ENCODE measurements around the gene KLHL28. TPM values are rescaled to one million over a fixed set of nuclear protein-coding genes. Genes with fewer than 3 reads are reported as not detected.

The KLHL28 gene
- total RNA-seq, 1 experiment from 2014 or later, result 4.7 TPM

- H3K27ac Mint-ChIP-seq (ENCODE audit: unreplicated experiment), result no peak overlapping the region
- ChIA-PET POLR2A (no interaction called here), CTCF (no interaction called here)
- Histone ChIP-seq H3K4me1 (no peaks in the 10 kb centered on the region), H3K4me3 (ENCODE audit: low read depth, low read length) (no peak overlapping the region), H3K27me3 (replicated peaks; ENCODE audit: control insufficient read depth, insufficient read depth, low read length) (no peaks in the 10 kb centered on the region), H3K9me3 (no peaks in the 10 kb centered on the region), H3K36me3 (ENCODE audit: control insufficient read depth, insufficient read depth, low read length) (no peaks in the 10 kb centered on the region)
- H3K27me3 Mint-ChIP-seq (ENCODE audit: insufficient read depth, unreplicated experiment), result no peaks in the 10 kb centered on the region
- H3K4me3 Mint-ChIP-seq (ENCODE audit: unreplicated experiment), result no peak overlapping the region
- H3K9me3 Mint-ChIP-seq (ENCODE audit: unreplicated experiment), result no peaks in the 10 kb centered on the region
- H3K36me3 Mint-ChIP-seq (ENCODE audit: insufficient read depth, unreplicated experiment), result no peaks in the 10 kb centered on the region
- TF ChIP-seq, protein P1, sequence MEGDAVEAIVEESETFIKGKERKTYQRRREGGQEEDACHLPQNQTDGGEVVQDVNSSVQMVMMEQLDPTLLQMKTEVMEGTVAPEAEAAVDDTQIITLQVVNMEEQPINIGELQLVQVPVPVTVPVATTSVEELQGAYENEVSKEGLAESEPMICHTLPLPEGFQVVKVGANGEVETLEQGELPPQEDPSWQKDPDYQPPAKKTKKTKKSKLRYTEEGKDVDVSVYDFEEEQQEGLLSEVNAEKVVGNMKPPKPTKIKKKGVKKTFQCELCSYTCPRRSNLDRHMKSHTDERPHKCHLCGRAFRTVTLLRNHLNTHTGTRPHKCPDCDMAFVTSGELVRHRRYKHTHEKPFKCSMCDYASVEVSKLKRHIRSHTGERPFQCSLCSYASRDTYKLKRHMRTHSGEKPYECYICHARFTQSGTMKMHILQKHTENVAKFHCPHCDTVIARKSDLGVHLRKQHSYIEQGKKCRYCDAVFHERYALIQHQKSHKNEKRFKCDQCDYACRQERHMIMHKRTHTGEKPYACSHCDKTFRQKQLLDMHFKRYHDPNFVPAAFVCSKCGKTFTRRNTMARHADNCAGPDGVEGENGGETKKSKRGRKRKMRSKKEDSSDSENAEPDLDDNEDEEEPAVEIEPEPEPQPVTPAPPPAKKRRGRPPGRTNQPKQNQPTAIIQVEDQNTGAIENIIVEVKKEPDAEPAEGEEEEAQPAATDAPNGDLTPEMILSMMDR (IDR thresholded peaks at IDR 0.05; ENCODE audit: insufficient read depth in 1 of 2, low read depth in 1 of 2, low read length in 1 of 2, severe bottlenecking in 1 of 2, unreplicated experiment in 1 of 2), result no peak
- intact Hi-C loops (cut with micrococcal nuclease; ENCODE audit: unreplicated experiment), result no loop called here
- no peaks in the 10 kb centered on the region for H3K4me1 Mint-ChIP-seq (ENCODE audit: low read depth, unreplicated experiment)
- no TSS peak for BruUV-seq (replicated peaks)
- no peak for DNase-seq
These were observed 71.9 kb downstream of the KLHL28 start for GRCh38 chr14:44889595-44890471.

GRCh38 chr14:44887596-44887955 is 74.2 kb downstream of the KLHL28 start:
- intact Hi-C loops (cut with micrococcal nuclease; ENCODE audit: unreplicated experiment), result no loop called here
- H3K4me3 ChIP-seq (ENCODE audit: low read depth, low read length), result no peak overlapping the region
- H3K4me1 Mint-ChIP-seq (ENCODE audit: low read depth, unreplicated experiment), result no peaks in the 10 kb centered on the region
- no TSS peak for BruUV-seq (replicated peaks)
- ChIA-PET CTCF (no interaction called here), POLR2A (no interaction called here)
- no peaks in the 10 kb centered on the region for H3K9me3 Mint-ChIP-seq (ENCODE audit: unreplicated experiment)
- no peaks in the 10 kb centered on the region for H3K36me3 Mint-ChIP-seq (ENCODE audit: insufficient read depth, unreplicated experiment)
- no peak for DNase-seq
- TF ChIP-seq, protein P1 (IDR thresholded peaks at IDR 0.05; ENCODE audit: insufficient read depth in 1 of 2, low read depth in 1 of 2, low read length in 1 of 2, severe bottlenecking in 1 of 2, unreplicated experiment in 1 of 2), result no peak
- no peaks in the 10 kb centered on the region for H3K4me1 ChIP-seq
- H3K9me3 ChIP-seq, result no peaks in the 10 kb centered on the region
- no peak overlapping the region for H3K27ac Mint-ChIP-seq (ENCODE audit: unreplicated experiment)
- H3K27me3 Mint-ChIP-seq (ENCODE audit: insufficient read depth, unreplicated experiment), result no peaks in the 10 kb centered on the region
- no peaks in the 10 kb centered on the region for H3K27me3 ChIP-seq (replicated peaks; ENCODE audit: control insufficient read depth, insufficient read depth, low read length)
- no peaks in the 10 kb centered on the region for H3K36me3 ChIP-seq (ENCODE audit: control insufficient read depth, insufficient read depth, low read length)
- H3K4me3 Mint-ChIP-seq (ENCODE audit: unreplicated experiment), result no peak overlapping the region

- Mint-ChIP-seq H3K27me3 (ENCODE audit: insufficient read depth, unreplicated experiment) (no peaks in the 10 kb centered on the region), H3K4me1 (ENCODE audit: low read depth, unreplicated experiment) (no peaks in the 10 kb centered on the region), H3K9me3 (ENCODE audit: unreplicated experiment) (no peaks in the 10 kb centered on the region), H3K27ac (ENCODE audit: unreplicated experiment) (no peak overlapping the region), H3K36me3 (ENCODE audit: insufficient read depth, unreplicated experiment) (no peaks in the 10 kb centered on the region), H3K4me3 (ENCODE audit: unreplicated experiment) (no peak overlapping the region)
- POLR2A ChIA-PET, result no interaction called here
- CTCF ChIA-PET, result no interaction called here
- intact Hi-C loops (cut with micrococcal nuclease; ENCODE audit: unreplicated experiment), result no loop called here
- Histone ChIP-seq H3K36me3 (ENCODE audit: control insufficient read depth, insufficient read depth, low read length) (no peaks in the 10 kb centered on the region), H3K4me3 (ENCODE audit: low read depth, low read length) (no peak overlapping the region), H3K4me1 (no peaks in the 10 kb centered on the region), H3K9me3 (no peaks in the 10 kb centered on the region), H3K27me3 (replicated peaks; ENCODE audit: control insufficient read depth, insufficient read depth, low read length) (no peaks in the 10 kb centered on the region)
- no TSS peak for BruUV-seq (replicated peaks)
- no peak for DNase-seq
- TF ChIP-seq, protein P1 (IDR thresholded peaks at IDR 0.05; ENCODE audit: insufficient read depth in 1 of 2, low read depth in 1 of 2, low read length in 1 of 2, severe bottlenecking in 1 of 2, unreplicated experiment in 1 of 2), result no peak
These were observed 74.7 kb downstream of the KLHL28 start for GRCh38 chr14:44886860-44887595.

All from Caco-2 (cell line).